GM12873 (cell line): ENCODE data around the gene ZSCAN1.

Experiments
- CTCF ChIP-seq: IDR thresholded peaks from 2 replicates; pipeline ENCODE4 v1.5.1; 2012; ENCODE audit warnings: low read depth, mild to moderate bottlenecking, moderate library complexity, low read length, control low read depth; ENCODE audit not compliant: insufficient read depth; ENCODE audit errors: missing control alignments

The ZSCAN1 gene

GRCh38 chr19:58053480-58054156 is 19.8 kb downstream of the ZSCAN1 start:
- TF ChIP-seq CTCF, result no peak

- TF ChIP-seq CTCF, result no peak
These were observed 21.4 kb downstream of the ZSCAN1 start for GRCh38 chr19:58054901-58055874.

- no peak for TF ChIP-seq CTCF
These were observed 22.4 kb downstream of the ZSCAN1 start for GRCh38 chr19:58056261-58056660.

GRCh38 chr19:58056861-58057260 is 23.0 kb downstream of the ZSCAN1 start:
- no peak for TF ChIP-seq CTCF

GRCh38 chr19:58058467-58058866 is 24.6 kb downstream of the ZSCAN1 start:
- no peak for TF ChIP-seq CTCF

- TF ChIP-seq CTCF, result no peak
These were observed 25.3 kb downstream of the ZSCAN1 start, which contains the start of gene ZNF135 for GRCh38 chr19:58059003-58059670. TSS of gene ZNF135 (plus strand) at chr19:58059282. CDS start at chr19:58060003, 721 bp downstream.

- TF ChIP-seq CTCF, result no peak
These were observed 25.9 kb downstream of the ZSCAN1 start for GRCh38 chr19:58059671-58060078.
